HG02642 (cell line): ENCODE measurements around the gene CD300H.
"Not testable (repeated sequence)": the region's sequence is repeated elsewhere in the genome, so short reads cannot be mapped to it uniquely, and the experiment has no call there.

Experiments
- ATAC-seq: cut with Tn5 transposase; IDR thresholded peaks from one replicate; pipeline ENCODE4 v1.9.1; 2021; ENCODE audit warnings: mild to moderate bottlenecking; ENCODE audit not compliant: unreplicated experiment, poor library complexity

CD300H gene

GRCh38 chr17:74530831-74531150, 36.5 kb downstream of the CD300H start:
- no peak for ATAC-seq

DNA sequence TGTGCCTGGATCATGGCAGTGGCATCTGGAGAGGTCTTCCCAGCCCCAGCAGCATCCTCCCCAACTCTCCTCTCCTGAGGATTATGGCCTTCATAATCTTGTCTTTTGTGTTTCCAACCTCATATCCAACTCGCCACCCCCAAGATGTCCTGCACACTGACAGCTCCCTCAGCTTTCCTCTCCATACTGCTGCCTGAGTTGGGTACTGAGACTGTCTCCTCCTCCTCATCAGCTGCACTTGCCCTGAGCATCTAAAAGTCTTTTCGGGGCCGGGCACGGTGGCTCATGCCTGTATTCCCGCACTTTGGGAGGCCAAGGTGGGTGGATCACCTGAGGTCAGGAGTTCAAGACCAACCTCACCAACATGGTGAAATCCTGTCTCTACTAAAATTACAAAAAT, 38.1 kb downstream of the CD300H start:
- ATAC-seq: no peak

- peak; percentile 78 for ATAC-seq
These were observed 38.7 kb downstream of the CD300H start for GRCh38 chr17:74528491-74529199.

- ATAC-seq: no peak
These were observed 39.6 kb downstream of the CD300H start for GRCh38 chr17:74527756-74528155.

DNA sequence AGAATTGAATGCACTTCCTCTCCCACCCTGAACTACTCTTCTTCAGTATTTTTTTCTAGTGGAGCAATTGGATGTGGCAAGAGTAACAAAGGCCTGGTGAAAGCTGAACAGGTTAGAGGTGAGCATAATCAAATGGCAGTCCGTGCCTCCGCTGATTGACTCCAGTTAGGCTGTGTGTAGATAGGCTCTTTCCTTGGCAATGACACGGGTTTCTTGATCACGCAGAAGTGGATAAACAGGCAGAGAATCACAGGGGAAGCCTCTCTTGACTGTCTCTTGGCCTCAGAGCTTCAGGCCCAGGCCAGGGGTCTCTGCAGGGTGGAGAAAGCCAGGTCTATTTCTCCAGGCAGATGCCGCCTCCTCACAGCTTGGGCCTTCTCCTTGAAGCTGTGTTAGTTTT, 40.2 kb downstream of the CD300H start:
- ATAC-seq: no peak

GRCh38 chr17:74526681-74527080, 40.6 kb downstream of the CD300H start:
- ATAC-seq: no peak

DNA sequence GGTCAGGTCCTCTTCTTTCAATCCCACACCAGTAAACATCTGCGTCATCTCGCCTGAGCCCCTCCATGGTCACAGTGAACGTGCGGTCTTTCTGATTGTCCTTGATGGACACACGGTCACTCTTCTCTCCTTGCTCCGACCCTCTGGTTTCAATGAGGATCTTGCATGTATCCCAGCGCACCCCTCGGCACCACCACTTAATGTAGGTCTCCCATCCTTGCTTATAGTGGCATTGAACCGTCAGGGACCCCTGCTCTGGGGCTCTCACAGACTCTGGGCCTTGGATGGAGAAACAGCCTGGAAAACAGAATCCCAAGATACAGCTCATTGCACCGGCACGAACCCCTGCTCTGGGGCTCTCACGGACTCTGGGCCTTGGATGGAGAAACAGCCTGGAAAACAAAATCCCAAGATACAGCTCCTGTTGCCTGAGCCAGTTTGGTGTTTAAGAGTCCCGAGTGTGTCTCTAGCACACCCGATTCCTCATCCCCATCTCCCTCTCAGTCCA, 41.5 kb downstream of the CD300H start:
- ATAC-seq: no peak

DNA sequence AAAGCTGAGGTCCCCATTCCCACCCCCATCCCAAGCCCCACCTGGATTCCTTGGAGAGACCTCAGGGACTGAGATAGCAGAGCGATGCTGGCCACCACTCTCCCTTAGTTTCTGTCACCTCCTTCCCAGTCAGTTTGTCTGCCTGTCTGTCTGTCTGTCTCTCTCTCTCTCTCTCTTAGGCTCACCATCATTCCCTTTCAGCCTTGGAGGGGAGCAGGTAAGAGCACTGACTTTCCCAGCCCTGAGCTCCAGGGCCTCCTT, 41.9 kb downstream of the CD300H start:
- no peak for ATAC-seq

GRCh38 chr17:74524653-74525464, 42.5 kb downstream of the CD300H start:
- no peak for ATAC-seq

- ATAC-seq: no peak
These were observed 44.0 kb downstream of the CD300H start for GRCh38 chr17:74523308-74523707.

GRCh38 chr17:74522381-74523105, 44.8 kb downstream of the CD300H start:
- ATAC-seq: no peak

DNA sequence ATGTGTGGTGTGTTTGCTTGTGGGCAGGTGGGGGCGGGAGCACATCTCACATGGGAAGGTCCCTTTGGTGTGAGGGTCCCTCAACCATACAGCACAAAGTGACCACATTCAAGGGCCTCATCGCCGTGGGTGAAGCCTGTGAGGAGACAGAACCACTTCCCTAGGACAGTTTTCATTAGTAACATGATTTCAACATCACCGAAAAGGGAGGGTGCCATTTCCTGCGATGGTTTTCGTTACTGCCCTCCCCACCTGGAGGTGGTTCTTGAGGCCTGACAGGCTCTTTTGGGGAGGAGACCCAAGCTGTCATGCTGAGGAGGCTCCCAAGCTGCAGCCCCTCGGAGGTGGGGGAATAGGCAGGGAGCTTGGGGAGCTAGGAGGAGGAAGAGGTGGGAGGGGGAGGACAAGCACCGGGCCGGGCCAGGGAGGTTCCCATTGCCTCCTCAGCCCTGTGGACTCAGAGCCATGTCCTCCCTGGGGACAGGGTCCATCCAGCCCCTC, 45.6 kb downstream of the CD300H start:
- no peak for ATAC-seq

DNA sequence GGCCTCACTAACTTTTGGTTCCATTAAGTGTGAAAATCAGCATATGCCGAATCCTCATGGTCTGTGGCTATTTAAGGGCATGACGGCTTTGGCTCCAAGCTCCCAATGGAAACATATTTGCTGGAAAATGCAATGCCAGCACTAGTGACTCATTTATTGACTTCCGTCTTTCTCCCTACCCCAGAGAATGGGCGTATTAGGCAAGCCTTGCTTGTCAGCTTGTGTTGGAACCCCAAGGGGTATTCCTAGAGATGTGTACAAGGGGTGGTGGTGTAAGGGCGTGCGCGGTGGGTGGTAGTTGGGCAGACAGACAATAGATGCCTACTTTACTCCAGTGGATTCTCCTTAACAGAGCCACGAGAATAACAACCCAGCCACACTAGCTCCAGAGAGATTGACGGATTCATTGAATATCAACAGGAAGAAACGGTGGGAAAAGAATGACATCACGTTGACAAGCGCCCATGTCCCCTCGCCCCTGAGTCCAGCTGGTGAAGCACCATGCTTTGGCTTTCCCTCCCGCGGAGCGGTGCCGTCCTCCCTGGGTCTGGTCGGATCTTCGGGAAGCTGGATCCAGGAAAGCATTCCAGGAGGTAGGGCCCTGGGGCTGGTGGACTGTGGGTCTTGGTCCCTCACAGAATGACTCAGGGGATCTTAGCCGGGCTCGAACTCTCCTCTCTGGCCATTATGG, 46.4 kb downstream of the CD300H start:
- ATAC-seq: no peak

- ATAC-seq: no peak
These were observed 47.3 kb downstream of the CD300H start for GRCh38 chr17:74520016-74520434.

GRCh38 chr17:74518413-74518981, 48.8 kb downstream of the CD300H start:
- not testable (repeated sequence) for ATAC-seq

DNA sequence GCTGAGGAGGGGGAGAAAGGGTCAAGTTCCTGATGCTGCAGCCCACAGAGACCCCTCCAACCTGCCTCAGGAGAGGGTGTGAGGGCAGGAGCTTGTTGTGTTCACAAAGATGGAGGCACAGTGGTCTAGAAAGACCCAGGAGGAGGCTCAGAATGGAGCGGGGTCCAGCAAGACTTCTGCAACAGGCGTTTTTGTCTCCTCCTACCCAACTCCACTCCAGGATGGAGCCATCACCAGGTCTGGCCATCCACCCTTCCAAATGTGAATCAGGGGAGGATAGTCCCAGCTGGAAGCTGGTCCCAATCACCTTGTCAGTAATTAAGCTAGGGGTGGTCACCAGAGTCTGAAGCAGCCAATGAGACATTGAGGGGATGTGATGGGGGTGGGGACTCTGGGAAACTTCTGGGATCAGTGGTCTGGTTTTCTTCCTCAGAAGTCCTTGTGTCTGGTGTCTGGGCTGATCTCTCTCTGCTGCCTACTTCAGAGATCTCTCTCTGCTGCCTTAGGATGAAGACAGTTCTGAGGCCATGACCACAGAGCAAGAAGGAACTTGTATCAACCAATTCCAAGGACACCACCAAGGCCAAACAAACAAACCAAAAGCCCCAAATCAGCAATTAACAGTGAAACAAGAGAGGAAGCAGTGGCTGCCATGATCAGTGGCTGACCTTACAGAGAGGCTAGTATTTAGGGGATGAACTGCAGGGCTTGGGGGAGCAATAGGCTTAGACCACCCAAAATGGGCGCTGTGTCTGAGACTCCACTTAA, 50.6 kb downstream of the CD300H start:
- no peak for ATAC-seq

- no peak for ATAC-seq
These were observed 51.4 kb downstream of the CD300H start for GRCh38 chr17:74515941-74516340.

GRCh38 chr17:74514632-74515334, 52.5 kb downstream of the CD300H start:
- no peak for ATAC-seq
